Measurements from ENCODE around the gene MC1R.

Gene MC1R

DNA sequence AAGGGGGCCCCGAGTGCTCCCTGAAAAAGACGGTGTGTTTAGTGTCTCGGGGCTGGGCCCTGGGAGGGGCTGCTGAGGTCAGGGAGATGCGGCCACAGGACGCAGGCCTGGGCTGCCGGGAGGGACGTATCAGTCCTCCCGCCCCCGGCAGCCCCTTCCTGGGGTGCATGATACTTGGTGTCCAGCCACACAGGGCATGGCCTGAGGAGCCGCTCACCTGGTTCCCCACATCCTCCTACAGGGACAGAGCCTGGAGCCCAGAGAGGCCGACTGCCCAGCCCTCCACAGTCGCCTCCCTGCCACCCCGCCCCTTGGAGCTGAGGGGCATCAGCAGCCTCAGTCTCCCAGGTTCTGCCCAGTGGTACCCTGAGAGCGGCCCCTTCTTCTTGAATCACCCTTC, 17.8 kb downstream of the MC1R start:
- no peaks in the 10 kb centered on the region for H3K36me3 ChIP-seq (replicated peaks; ENCODE audit: low read depth, low read length)
- H4K20me1 ChIP-seq (ENCODE audit: insufficient read depth, low read length) = peaks cover 4% of the 10 kb centered on the region; the same call in 1 of the 2 replicates
- no peak overlapping the region for H3K4me3 ChIP-seq (ENCODE audit: low read length)
- TF ChIP-seq EZH2phosphoT487 (IDR thresholded peaks at IDR 0.05; ENCODE audit: low read depth) = no peak
- TF ChIP-seq CTCF (IDR thresholded peaks at IDR 0.05; ENCODE audit: low read depth, low read length) = no peak
- H3K9me3 ChIP-seq (ENCODE audit: insufficient read depth, low read length) = no peaks in the 10 kb centered on the region
- no peak overlapping the region for H3K4me2 ChIP-seq (ENCODE audit: low read length)
- peaks cover 10% of the 10 kb centered on the region; the same call in 1 of the 2 replicates for H3K27me3 ChIP-seq (ENCODE audit: low read depth, low read length)
- H3K9ac ChIP-seq (ENCODE audit: low read length) = no peak overlapping the region
- H3K27ac ChIP-seq (ENCODE audit: low read length) = no peak overlapping the region
- peaks cover 10% of the 10 kb centered on the region for H3K4me1 ChIP-seq (ENCODE audit: low read length)
- H3K79me2 ChIP-seq (ENCODE audit: low read length) = no peaks in the 10 kb centered on the region
- no peak overlapping the region for H2AFZ ChIP-seq (ENCODE audit: low read depth, low read length)

DNA sequence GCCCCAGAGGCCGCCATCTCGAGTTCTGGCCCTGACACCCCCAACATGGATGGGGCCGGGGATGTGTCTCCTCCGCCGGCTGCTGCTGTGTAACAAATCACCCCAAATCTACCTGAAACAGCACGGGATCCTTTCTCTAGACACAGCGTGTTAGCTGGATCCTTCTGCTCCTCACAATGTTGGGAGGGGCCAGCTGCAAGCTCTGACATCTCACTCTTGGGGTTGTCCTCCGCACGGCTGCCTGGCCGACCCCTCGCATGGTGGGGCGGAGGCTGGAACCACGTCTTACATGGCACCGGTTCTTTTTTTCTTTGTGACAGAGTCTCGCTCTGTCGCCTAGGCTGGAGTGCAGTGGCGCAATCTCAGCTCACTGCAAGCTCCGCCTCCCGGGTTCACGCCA, 18.3 kb downstream of the MC1R start:
- Histone ChIP-seq H3K4me2 (ENCODE audit: low read length) (no peak overlapping the region), H3K27ac (ENCODE audit: low read length) (no peak overlapping the region), H3K36me3 (replicated peaks; ENCODE audit: low read depth, low read length) (no peaks in the 10 kb centered on the region), H3K79me2 (ENCODE audit: low read length) (no peaks in the 10 kb centered on the region), H2AFZ (ENCODE audit: low read depth, low read length) (no peak overlapping the region), H3K27me3 (ENCODE audit: low read depth, low read length) (peaks cover 10% of the 10 kb centered on the region; the same call in 1 of the 2 replicates), H3K9me3 (ENCODE audit: insufficient read depth, low read length) (no peaks in the 10 kb centered on the region), H3K9ac (ENCODE audit: low read length) (no peak overlapping the region), H3K4me3 (ENCODE audit: low read length) (no peak overlapping the region), H3K4me1 (ENCODE audit: low read length) (peaks cover 5% of the 10 kb centered on the region), H4K20me1 (ENCODE audit: insufficient read depth, low read length) (no peaks in the 10 kb centered on the region)
- TF ChIP-seq CTCF (IDR thresholded peaks at IDR 0.05; ENCODE audit: low read depth, low read length) (no peak), EZH2phosphoT487 (IDR thresholded peaks at IDR 0.05; ENCODE audit: low read depth) (no peak)

- TF ChIP-seq CTCF (IDR thresholded peaks at IDR 0.05; ENCODE audit: low read depth, low read length) (no peak), EZH2phosphoT487 (IDR thresholded peaks at IDR 0.05; ENCODE audit: low read depth) (no peak)
- Histone ChIP-seq H3K27ac (ENCODE audit: low read length) (no peak overlapping the region), H3K4me3 (ENCODE audit: low read length) (no peak overlapping the region), H3K79me2 (ENCODE audit: low read length) (no peaks in the 10 kb centered on the region), H4K20me1 (ENCODE audit: insufficient read depth, low read length) (no peaks in the 10 kb centered on the region), H3K4me2 (ENCODE audit: low read length) (no peak overlapping the region), H3K4me1 (ENCODE audit: low read length) (no peaks in the 10 kb centered on the region), H2AFZ (ENCODE audit: low read depth, low read length) (no peak overlapping the region), H3K36me3 (replicated peaks; ENCODE audit: low read depth, low read length) (no peaks in the 10 kb centered on the region), H3K9ac (ENCODE audit: low read length) (no peak overlapping the region), H3K9me3 (ENCODE audit: insufficient read depth, low read length) (no peaks in the 10 kb centered on the region), H3K27me3 (ENCODE audit: low read depth, low read length) (peaks cover 10% of the 10 kb centered on the region; the same call in 1 of the 2 replicates)
Measured at GRCh38 chr16:89938175-89938885, 19.7 kb downstream of the MC1R start.

DNA sequence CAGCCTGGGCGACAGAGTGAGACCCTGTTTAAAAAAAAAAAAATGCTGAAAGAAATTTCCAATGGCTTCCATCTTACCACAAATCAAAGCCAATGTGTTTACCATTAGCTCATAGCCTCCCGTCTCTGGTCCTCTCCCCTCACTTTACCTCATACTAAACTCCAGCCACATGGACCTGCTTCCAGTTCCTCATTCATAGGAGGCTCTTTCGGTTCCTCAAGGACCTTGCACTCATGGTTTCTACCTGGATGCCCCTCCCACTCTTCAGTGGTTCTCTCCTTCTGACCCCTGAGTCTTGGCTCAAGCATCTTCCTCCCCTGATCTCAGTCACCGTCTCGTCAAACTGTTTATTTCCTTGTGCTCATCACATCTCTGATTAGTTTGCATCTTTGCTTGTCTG, 26.1 kb downstream of the MC1R start:
- peaks cover 43% of the 10 kb centered on the region for H3K4me1 ChIP-seq (ENCODE audit: low read length)
- H3K9ac ChIP-seq (ENCODE audit: low read length) = no peak overlapping the region
- no peaks in the 10 kb centered on the region for H4K20me1 ChIP-seq (ENCODE audit: insufficient read depth, low read length)
- H3K4me2 ChIP-seq (ENCODE audit: low read length) = peak overlapping the region; percentile 42
- TF ChIP-seq EZH2phosphoT487 (IDR thresholded peaks at IDR 0.05; ENCODE audit: low read depth) = no peak
- TF ChIP-seq CTCF (IDR thresholded peaks at IDR 0.05; ENCODE audit: low read depth, low read length) = no peak
- H3K9me3 ChIP-seq (ENCODE audit: insufficient read depth, low read length) = no peaks in the 10 kb centered on the region
- H3K79me2 ChIP-seq (ENCODE audit: low read length) = peaks cover 8% of the 10 kb centered on the region
- H2AFZ ChIP-seq (ENCODE audit: low read depth, low read length) = no peak overlapping the region
- H3K27ac ChIP-seq (ENCODE audit: low read length) = peak overlapping the region; percentile 22; the same call in 1 of the 2 replicates
- H3K36me3 ChIP-seq (replicated peaks; ENCODE audit: low read depth, low read length) = peaks cover 1% of the 10 kb centered on the region
- H3K4me3 ChIP-seq (ENCODE audit: low read length) = peak overlapping the region; percentile 3; the same call in 1 of the 2 replicates
- H3K27me3 ChIP-seq (ENCODE audit: low read depth, low read length) = 0 out of 2 replicates have a peak, but pooled peaks cover under 1% of the 10 kb centered on the region
